ENCODE measurements around the gene PAIP2B.

DNA sequence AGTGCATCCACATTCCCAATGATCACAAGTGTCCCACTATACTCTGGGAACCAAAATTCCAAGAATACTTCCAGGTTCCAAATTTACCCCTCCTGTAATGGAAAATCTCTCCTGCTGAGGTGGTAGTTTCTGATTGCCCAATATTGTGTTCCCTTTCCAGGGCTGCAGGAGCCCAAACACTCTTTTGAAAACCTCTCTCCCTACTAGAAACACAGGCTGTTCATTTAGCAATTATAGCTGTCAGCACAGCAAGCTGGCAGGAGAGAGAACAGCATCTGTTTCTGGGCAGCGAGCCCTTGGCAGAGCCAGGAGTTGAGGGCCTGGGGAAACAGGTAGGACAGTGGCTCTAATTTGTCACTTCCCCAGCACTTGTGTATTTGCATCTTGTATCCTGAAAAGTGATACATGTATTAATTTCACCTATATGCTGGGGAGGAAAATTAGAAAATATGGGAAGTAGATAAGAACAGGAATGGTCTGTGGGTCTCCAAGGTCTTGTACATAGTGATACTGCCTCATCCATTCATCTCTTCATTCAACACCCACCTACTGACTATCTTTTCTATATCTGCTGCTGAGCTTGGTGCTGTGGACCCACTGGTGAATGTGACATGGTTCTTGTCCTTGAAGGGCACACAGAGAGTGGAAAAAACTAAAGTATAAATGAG is 16.9 kb upstream of the PAIP2B start:
- no peak for TF ChIP-seq POLR2A (IDR thresholded peaks at IDR 0.05; ENCODE audit: low read length)
- no peak for TF ChIP-seq GATA1 (IDR thresholded peaks at IDR 0.05; ENCODE audit: low read depth, low read length)

All from erythroblast (primary cell).